Measurements from ENCODE around the gene COX19. TPM values are rescaled to one million over a fixed set of nuclear protein-coding genes. Genes with fewer than 3 reads are reported as not detected.
A peak's percentile ranks its signal among the peaks of the same experiment; 100 is the strongest.

Gene COX19
- total and polyA plus RNA-seq, 2 of the 13 experiments (the other 11 are each of a cell fraction or from before 2014, with no cell fraction given): 11.5 to 21.7 TPM

DNA sequence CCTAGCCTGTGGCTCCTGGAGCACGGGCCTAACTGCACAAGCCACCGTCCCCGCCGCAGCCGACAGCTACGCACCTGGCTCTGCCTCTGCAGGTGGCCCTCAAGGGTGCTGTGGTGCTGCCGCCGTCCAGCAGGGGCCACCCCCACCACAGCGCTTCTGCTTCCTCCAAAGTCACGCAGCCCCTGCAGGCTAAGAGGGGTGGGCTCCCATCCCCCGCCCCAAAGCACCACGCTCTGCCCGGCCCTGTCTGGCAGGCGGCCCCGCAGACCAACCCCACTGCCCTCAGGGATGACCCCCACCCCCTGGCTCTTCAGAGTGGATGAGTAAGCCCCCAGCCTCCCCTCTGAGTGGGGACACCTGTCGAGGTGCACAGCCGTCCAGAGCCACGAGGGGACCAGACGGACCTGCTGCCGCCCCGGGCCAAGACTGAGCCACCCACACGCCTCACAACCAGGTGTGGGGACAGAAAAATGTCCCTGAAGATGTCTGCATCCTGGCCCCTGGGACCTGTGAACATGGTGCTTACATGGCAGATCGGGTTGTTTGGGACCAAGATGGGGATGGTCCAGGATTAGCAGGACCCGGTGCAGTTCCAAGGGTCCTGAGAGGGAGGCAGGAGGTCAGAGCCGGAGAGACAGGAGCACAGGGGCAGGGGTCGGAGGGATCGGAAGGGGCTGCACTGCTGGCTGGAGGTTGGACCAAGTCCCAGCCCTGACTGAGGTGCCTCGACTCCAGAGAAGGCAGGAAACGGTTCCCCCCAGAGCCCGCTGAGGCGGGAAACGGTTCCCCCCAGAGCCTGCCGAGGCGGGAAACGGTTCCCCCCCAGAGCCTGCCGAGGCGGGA, 11.9 kb downstream of the COX19 start (continued):
- TF ChIP-seq ZNF781 (CRISPR knock-in tag; IDR thresholded peaks at IDR 0.05; ENCODE audit: borderline replicate concordance, not compliant biosample characterization) (no peak), ZNF382 (CRISPR knock-in tag; IDR thresholded peaks at IDR 0.05; ENCODE audit: borderline replicate concordance) (no peak), MAFF (IDR thresholded peaks at IDR 0.05; ENCODE audit: low read depth, low read length) (no peak), SAP130 (CRISPR knock-in tag; IDR thresholded peaks at IDR 0.05; ENCODE audit: low read depth) (peak; percentile 36), ZNF274 (CRISPR knock-in tag; IDR thresholded peaks at IDR 0.05) (peak; percentile 44; the same call in 1 of the 2 replicates), NFKBIZ (CRISPR knock-in tag; IDR thresholded peaks at IDR 0.05) (no peak), ZNF333 (CRISPR knock-in tag; IDR thresholded peaks at IDR 0.05; ENCODE audit: borderline replicate concordance) (no peak), SP1 (IDR thresholded peaks at IDR 0.05) (no peak), SP1 (CRISPR knock-in tag; IDR thresholded peaks at IDR 0.05) (no peak), SMARCE1 (IDR thresholded peaks at IDR 0.05; ENCODE audit: borderline replicate concordance) (no peak), HMGA1 (CRISPR knock-in tag; conservative IDR thresholded peaks at IDR 0.05) (no peak), MAFG (CRISPR knock-in tag; IDR thresholded peaks at IDR 0.05) (0 out of 2 replicates have a peak, but pooled peaks have one; percentile 19), SRY (CRISPR knock-in tag; IDR thresholded peaks at IDR 0.05) (0 out of 2 replicates have a peak, but pooled peaks have one; percentile 65), NR3C1 (CRISPR knock-in tag; IDR thresholded peaks at IDR 0.05) (no peak)
- TF ChIP-seq, protein P1, sequence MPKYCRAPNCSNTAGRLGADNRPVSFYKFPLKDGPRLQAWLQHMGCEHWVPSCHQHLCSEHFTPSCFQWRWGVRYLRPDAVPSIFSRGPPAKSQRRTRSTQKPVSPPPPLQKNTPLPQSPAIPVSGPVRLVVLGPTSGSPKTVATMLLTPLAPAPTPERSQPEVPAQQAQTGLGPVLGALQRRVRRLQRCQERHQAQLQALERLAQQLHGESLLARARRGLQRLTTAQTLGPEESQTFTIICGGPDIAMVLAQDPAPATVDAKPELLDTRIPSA (CRISPR knock-in tag; IDR thresholded peaks at IDR 0.05; ENCODE audit: borderline replicate concordance): no peak
- TF ChIP-seq, protein P2, sequence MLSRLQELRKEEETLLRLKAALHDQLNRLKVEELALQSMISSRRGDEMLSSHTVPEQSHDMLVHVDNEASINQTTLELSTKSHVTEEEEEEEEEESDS (CRISPR knock-in tag; IDR thresholded peaks at IDR 0.05; ENCODE audit: borderline replicate concordance): no peak
